AG10803 (cell line): ENCODE measurements around the gene SCD5.

ENCODE experiments used
- DNase-seq: peaks from one replicate; pipeline ENCODE4 v3.0.0; 2010; ENCODE audit warnings: low read depth
- H3K4me3 ChIP-seq: 2 replicates; pipeline ENCODE4 v1.5.1; 2011; ENCODE audit warnings: mild to moderate bottlenecking, low read length, control low read depth
- CTCF ChIP-seq: conservative IDR thresholded peaks from 2 replicates; pipeline ENCODE4 v1.5.1; 2011; ENCODE audit warnings: mild to moderate bottlenecking, low read length, control low read depth, inconsistent platforms

SCD5 gene

GRCh38 chr4:82761229-82761628, 37.4 kb downstream of the SCD5 start:
- H3K4me3 ChIP-seq: no peak overlapping the region
- no peak for TF ChIP-seq CTCF
- peak; percentile 57 for DNase-seq

- no peak for TF ChIP-seq CTCF
- no peak for DNase-seq
- no peak overlapping the region for H3K4me3 ChIP-seq
Observed at GRCh38 chr4:82758701-82759685, 39.6 kb downstream of the SCD5 start.

GRCh38 chr4:82756061-82756460, 42.5 kb downstream of the SCD5 start:
- no peak overlapping the region for H3K4me3 ChIP-seq
- TF ChIP-seq CTCF: no peak
- no peak for DNase-seq

- no peak for DNase-seq
- TF ChIP-seq CTCF: no peak
- no peak overlapping the region for H3K4me3 ChIP-seq
Observed at GRCh38 chr4:82755650-82756049, 42.9 kb downstream of the SCD5 start.

GRCh38 chr4:82754513-82755165, 44.0 kb downstream of the SCD5 start:
- H3K4me3 ChIP-seq: no peak overlapping the region
- DNase-seq: no peak
- no peak for TF ChIP-seq CTCF

- peak; percentile 8 for DNase-seq
- TF ChIP-seq CTCF: no peak
- no peak overlapping the region for H3K4me3 ChIP-seq
Observed at GRCh38 chr4:82753725-82754410, 44.7 kb downstream of the SCD5 start.
